Hepatocyte (in vitro differentiated cells): ENCODE data around the gene CNTNAP2.

Experiments
- EZH2 ChIP-seq: fragments of 200-600 bp; sonication (generic); IDR thresholded peaks from 2 replicates; pipeline ENCODE4 v1.6.1; 2016; ENCODE audit warnings: antibody characterized with exemption, mild to moderate bottlenecking, borderline replicate concordance
- TF ChIP-seq, protein P1 (sequence below): fragments of 200-600 bp; sonication (generic); IDR thresholded peaks from 2 replicates; pipeline ENCODE4 v1.5.1; 2016; ENCODE audit warnings: antibody characterized with exemption, mild to moderate bottlenecking; ENCODE audit not compliant: poor library complexity

DNA sequence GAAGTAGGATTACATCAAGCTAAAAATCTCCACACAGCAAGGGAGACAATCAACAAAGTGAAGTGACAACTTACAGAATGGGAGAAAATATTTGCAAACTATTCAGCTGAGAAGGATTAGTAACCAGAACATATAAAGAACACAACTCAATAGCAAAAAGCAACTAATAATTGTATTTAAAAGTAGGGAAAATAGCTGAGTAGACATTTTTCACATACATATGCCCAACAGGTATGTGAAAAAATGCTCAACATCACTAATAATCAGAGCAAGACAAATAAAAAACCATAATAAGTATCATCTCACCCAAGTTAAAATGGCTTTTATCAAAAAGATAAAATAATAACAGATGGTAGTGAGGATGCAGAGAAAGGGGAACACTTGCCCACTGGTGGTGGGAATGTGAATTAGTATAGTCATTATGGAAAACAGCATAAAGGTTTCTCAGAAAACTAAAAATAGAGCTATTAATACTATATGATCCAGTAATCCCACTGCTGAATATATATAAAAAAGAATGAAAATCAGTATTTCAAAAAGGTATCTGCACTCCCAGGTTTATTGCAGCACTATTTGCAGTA lies 1689.5 kb downstream of the CNTNAP2 start:
- TF ChIP-seq, protein P1, sequence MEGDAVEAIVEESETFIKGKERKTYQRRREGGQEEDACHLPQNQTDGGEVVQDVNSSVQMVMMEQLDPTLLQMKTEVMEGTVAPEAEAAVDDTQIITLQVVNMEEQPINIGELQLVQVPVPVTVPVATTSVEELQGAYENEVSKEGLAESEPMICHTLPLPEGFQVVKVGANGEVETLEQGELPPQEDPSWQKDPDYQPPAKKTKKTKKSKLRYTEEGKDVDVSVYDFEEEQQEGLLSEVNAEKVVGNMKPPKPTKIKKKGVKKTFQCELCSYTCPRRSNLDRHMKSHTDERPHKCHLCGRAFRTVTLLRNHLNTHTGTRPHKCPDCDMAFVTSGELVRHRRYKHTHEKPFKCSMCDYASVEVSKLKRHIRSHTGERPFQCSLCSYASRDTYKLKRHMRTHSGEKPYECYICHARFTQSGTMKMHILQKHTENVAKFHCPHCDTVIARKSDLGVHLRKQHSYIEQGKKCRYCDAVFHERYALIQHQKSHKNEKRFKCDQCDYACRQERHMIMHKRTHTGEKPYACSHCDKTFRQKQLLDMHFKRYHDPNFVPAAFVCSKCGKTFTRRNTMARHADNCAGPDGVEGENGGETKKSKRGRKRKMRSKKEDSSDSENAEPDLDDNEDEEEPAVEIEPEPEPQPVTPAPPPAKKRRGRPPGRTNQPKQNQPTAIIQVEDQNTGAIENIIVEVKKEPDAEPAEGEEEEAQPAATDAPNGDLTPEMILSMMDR, result no peak
- TF ChIP-seq EZH2, result no peak
